ENCODE data around the gene FGFR2. TPM values are rescaled to one million over a fixed set of nuclear protein-coding genes. Genes with fewer than 3 reads are reported as not detected.

Gene FGFR2
- total RNA-seq, 1 donor from 2014 or later = 88.3 TPM

GRCh38 chr10:121531076-121531829 is 67.0 kb downstream of the FGFR2 start:
- no peak overlapping the region for H3K4me3 Mint-ChIP-seq
- H3K27me3 Mint-ChIP-seq (ENCODE audit: low read depth) = no peaks in the 10 kb centered on the region
- no peaks in the 10 kb centered on the region for H3K9me3 Mint-ChIP-seq
- peaks cover 26% of the 10 kb centered on the region for H3K4me1 Mint-ChIP-seq
- no peak overlapping the region for H3K27ac Mint-ChIP-seq
- no peak for DNase-seq (ENCODE audit: low spot score in 2 of 2, unreplicated experiment in 2 of 2)
- no peak for TF ChIP-seq CTCF (IDR thresholded peaks at IDR 0.05; ENCODE audit: unreplicated experiment)
- peaks cover 28% of the 10 kb centered on the region for H3K36me3 Mint-ChIP-seq

- Mint-ChIP-seq H3K27ac (no peak overlapping the region), H3K36me3 (peaks cover 28% of the 10 kb centered on the region), H3K4me3 (no peak overlapping the region), H3K27me3 (ENCODE audit: low read depth) (no peaks in the 10 kb centered on the region), H3K9me3 (no peaks in the 10 kb centered on the region), H3K4me1 (peaks cover 30% of the 10 kb centered on the region)
- no peak for DNase-seq (ENCODE audit: low spot score in 2 of 2, unreplicated experiment in 2 of 2)
- no peak for TF ChIP-seq CTCF (IDR thresholded peaks at IDR 0.05; ENCODE audit: unreplicated experiment)
Measured at GRCh38 chr10:121530481-121531075, 67.7 kb downstream of the FGFR2 start.

- Mint-ChIP-seq H3K4me1 (peaks cover 57% of the 10 kb centered on the region), H3K36me3 (peaks cover 20% of the 10 kb centered on the region), H3K4me3 (no peak overlapping the region), H3K27ac (peak overlapping the region; percentile 77), H3K9me3 (no peaks in the 10 kb centered on the region), H3K27me3 (ENCODE audit: low read depth) (no peaks in the 10 kb centered on the region)
- no peak for TF ChIP-seq CTCF (IDR thresholded peaks at IDR 0.05; ENCODE audit: unreplicated experiment)
- DNase-seq (ENCODE audit: low spot score in 2 of 2, unreplicated experiment in 2 of 2) = no peak
Measured at GRCh38 chr10:121527690-121528089, 70.6 kb downstream of the FGFR2 start.

- peaks cover 58% of the 10 kb centered on the region for H3K4me1 Mint-ChIP-seq
- peak overlapping the region; percentile 77 for H3K27ac Mint-ChIP-seq
- no peaks in the 10 kb centered on the region for H3K9me3 Mint-ChIP-seq
- no peak overlapping the region for H3K4me3 Mint-ChIP-seq
- peaks cover 17% of the 10 kb centered on the region for H3K36me3 Mint-ChIP-seq
- TF ChIP-seq CTCF (IDR thresholded peaks at IDR 0.05; ENCODE audit: unreplicated experiment) = no peak
- H3K27me3 Mint-ChIP-seq (ENCODE audit: low read depth) = no peaks in the 10 kb centered on the region
- DNase-seq (ENCODE audit: low spot score in 2 of 2, unreplicated experiment in 2 of 2) = no peak
Measured at GRCh38 chr10:121526801-121527221, 71.4 kb downstream of the FGFR2 start.

- peaks cover 21% of the 10 kb centered on the region for H3K36me3 Mint-ChIP-seq
- DNase-seq (ENCODE audit: low spot score in 2 of 2, unreplicated experiment in 2 of 2) = no peak
- H3K9me3 Mint-ChIP-seq = no peaks in the 10 kb centered on the region
- H3K4me1 Mint-ChIP-seq = peaks cover 58% of the 10 kb centered on the region
- no peak overlapping the region for H3K4me3 Mint-ChIP-seq
- no peaks in the 10 kb centered on the region for H3K27me3 Mint-ChIP-seq (ENCODE audit: low read depth)
- TF ChIP-seq CTCF (IDR thresholded peaks at IDR 0.05; ENCODE audit: unreplicated experiment) = no peak
- H3K27ac Mint-ChIP-seq = peak overlapping the region; percentile 87
Measured at GRCh38 chr10:121526135-121526790, 72.0 kb downstream of the FGFR2 start.
